GM19395 (cell line): ENCODE measurements around the gene GRIK1.
"Not testable (repeated sequence)": the region's sequence is repeated elsewhere in the genome, so short reads cannot be mapped to it uniquely, and the experiment has no call there.

Experiments used
- ATAC-seq: cut with Tn5 transposase; IDR thresholded peaks from one replicate; pipeline ENCODE4 v1.9.1; 2021; ENCODE audit warnings: mild to moderate bottlenecking, moderate library complexity; ENCODE audit not compliant: unreplicated experiment

GRIK1 gene

DNA sequence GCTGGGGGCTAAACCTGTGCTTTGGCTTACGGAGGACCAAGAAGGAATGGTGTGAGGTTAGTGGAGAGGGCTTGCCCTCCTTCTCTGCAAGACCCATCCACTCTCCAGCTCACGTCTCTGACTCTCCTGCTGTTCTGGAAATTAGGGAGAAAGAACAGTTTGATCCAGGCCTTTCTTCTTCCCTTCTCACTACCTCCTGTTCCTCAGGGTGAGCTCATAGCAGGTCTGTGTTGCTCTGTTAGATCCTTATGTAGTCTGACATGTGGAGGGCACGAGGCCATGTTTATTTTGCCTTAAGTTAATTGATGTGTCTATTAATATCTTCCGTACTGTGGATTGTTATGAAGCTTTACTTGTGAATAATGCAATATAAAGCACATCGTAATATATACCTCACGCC lies 315.0 kb downstream of the GRIK1 start:
- no peak for ATAC-seq

DNA sequence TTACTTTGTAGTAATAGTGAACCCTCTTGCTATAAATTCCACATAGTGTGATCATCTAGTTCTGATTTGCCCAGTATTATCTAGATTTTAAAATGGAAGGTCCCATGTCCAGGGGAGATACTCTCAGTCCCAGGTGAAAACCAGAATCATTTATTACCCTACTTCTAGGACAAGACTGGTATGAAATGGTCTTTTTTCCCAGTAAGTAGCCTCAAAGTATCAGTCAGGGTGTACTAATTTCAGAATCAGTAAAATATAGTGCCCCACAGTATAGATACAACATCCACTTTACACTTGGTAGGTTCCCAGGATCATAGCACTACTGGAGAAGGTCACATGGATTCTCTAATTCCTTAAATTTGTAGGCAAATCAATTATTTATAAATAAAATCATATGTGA lies 318.3 kb downstream of the GRIK1 start:
- ATAC-seq, result no peak

DNA sequence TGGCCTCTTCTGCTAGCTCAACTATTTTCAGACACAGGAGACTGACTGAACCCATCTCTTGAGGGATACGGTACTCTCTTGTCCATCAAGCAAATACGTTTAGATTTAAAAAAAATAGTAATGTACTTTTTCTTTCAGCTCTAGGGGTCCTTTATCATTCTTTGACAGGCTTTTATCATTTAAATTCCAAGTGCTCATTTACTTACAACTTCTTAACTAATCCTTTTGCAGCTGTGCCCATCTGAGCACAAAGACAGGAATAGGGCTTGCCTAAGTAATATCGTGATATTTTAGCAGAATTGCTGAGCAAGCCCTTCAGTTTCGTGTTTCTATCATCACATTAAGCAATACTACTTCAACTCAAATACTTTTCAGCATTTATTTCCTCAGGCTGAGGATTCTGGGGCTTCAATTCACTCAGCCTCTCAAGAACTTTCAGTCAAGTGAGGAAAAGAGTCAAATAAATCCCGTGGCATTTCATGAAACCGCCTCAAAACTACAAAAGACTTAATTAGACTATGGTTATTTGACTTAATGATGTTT lies 323.5 kb downstream of the GRIK1 start:
- no peak for ATAC-seq

DNA sequence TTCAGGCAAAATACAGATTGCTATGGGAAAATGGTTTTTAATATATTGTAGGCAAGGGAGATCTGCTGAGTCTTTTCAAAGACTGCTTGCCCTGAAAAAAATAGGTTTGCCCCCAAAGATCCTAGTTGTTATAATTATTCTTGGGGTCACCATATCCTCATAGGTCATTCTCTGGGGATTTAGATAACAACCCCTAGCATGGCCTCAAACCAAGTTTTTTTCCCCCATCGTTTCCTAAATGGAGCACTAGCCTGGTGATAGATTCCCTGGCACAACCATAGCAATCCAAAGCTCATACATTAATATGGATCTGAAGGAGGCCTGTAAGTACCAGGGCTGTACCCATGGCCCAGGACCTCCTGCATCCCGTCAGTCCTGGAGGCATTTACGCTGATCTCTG lies 325.9 kb downstream of the GRIK1 start:
- ATAC-seq, result no peak

DNA sequence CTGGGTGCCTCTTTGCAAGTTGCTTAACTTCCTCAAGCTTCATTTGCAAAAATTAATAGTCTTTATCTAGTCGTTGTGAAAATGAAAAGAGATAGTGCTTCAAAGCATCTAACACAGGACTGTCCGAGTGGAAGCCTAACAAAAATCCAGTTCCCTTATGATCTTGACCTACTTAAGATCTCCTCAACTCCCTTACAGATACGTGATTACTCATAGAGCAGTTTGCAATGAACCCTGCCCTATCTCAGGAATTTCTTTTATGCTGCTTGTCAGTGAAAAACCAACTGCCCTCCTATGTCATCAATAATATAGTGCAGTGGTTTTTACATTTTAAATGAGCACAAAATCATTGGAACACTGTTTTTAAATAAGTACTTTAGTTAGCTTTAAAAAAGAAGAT lies 326.8 kb downstream of the GRIK1 start:
- ATAC-seq, result no peak

DNA sequence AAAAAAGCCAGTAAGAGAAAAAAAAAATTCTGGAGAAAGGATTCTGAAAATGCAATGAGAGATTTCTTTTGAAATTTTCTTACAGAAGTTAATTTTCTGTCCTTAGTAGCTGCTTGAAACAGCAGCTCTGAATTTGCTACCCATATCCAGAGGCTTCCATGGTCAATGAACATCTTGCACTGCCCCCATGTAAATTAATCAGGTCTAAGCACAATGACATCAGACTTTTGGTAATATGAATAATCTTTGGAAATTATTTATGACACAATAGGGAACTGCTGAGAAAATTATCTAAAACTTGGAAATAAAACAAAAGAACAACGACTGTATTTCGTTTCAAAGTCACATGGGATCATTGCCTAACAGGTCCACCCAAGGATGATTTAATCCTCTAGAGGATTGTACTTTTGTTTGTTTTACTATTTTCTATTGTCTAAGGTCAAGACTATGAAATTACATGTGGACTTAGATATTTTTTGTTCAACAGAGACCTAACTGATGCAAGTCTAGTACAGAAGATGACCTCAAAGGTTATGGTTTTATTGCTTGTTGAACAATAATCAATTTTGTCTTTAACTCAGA lies 328.9 kb downstream of the GRIK1 start:
- ATAC-seq, result no peak

DNA sequence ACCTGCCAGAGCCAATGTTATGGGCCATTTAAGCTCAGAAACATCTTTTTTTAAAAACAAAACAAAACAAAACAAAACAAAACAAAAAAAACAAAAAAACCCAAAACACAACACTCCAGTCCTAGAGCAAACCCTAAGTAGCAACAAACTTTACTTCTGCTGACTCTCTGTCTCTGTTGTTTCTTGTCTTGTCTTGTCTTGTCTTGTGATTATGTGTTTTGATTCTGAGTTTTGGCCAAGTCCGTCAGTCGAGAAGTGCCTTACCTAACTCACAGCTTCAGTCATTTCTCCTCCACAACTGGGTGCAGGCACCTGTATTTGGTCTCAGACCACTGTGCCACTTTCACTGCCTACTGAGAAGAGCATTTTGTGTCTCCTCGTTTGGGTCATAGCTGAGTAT lies 333.2 kb downstream of the GRIK1 start:
- ATAC-seq, result no peak

DNA sequence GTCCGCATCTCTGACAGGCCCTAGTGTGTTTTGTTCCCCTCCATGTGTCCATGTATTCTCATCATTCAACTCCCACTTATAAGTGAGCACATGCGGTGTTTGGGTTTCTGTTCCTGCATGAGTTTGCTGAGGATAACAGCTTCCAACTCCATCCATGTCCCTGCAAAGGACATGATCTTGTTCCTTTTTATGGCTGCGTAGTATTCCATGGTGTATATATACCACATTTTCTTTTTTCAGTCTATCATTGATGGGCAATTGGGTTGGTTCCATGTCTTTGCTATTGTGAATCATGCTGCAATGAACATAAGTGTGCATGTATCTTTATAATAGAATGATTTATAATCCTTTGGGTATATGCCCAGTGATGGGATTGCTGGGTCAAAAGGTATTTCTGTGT lies 334.6 kb downstream of the GRIK1 start:
- ATAC-seq, result not testable (repeated sequence)

DNA sequence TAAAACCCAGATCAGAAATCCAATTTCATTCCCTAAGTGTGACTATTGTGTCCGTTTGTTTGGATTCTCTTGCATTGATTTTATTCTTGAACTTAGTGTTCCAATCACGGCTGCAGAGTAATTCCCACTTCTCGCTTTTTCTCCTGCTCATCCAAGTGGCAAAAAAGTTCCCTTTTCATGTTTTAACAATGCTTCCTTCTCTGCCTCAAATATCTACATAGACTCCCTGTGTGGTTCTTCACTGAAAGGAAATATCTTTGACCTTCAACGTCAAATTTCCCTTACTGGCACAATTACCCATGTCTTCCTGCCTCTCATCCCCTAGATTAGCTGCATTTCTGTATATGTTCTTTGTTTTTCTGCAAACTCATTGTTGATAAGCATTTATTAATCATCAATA lies 335.7 kb downstream of the GRIK1 start:
- no peak for ATAC-seq

DNA sequence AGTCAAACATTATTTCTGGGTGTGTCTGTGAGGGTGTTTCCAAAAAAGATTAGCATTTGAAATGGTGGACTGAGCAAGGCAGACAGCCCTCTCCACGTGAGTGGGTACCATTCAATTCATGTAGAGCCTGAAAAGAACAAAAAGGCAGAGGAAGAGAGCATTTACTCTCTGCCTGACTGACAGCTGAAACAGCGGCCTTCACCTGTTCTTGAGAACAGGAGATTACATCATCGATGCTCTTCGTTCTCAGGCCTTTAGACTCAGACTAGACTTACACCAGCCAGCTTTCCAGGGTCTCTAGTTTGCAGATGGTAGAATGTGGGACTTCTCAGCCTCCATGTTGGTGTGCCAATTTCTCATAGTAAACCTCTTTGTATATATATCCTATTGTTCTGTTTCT lies 338.7 kb downstream of the GRIK1 start:
- no peak for ATAC-seq

DNA sequence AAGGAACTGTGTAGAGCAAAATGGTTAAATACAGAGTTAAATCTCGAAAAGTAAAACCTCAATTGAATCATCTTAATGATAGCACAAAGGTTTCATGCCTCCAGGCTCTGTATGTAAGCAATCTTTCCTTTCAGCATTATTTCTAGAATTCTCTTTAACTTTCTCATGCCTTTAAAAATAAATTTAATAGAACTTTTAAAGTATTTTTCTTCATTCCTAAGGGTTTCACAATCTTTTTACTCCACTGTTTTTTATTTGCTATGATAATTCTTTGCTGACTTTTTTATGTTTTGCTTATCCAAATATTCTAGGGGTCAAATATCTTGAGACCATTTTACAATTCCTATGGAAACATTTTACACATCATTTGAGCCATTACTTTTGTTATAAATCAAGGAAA lies 353.1 kb downstream of the GRIK1 start:
- ATAC-seq, result no peak

DNA sequence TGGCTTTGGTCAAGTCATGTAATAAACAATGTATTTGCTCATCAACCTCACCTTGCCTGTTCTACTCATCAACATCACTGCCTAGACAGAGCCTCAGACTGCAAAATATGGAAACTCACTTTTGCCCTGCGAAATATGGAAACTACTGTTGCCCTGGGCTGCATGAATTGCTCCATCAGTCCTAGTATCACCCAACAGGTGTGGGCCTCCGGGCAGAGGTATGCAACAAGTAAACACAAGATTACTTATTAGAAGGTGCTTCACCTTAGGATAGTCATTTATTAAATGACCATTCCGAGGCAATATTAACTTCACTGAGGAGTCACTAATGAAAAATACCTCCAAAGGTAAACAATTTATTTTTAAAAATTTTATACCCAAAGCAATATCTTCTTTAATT lies 354.3 kb downstream of the GRIK1 start:
- ATAC-seq, result no peak

DNA sequence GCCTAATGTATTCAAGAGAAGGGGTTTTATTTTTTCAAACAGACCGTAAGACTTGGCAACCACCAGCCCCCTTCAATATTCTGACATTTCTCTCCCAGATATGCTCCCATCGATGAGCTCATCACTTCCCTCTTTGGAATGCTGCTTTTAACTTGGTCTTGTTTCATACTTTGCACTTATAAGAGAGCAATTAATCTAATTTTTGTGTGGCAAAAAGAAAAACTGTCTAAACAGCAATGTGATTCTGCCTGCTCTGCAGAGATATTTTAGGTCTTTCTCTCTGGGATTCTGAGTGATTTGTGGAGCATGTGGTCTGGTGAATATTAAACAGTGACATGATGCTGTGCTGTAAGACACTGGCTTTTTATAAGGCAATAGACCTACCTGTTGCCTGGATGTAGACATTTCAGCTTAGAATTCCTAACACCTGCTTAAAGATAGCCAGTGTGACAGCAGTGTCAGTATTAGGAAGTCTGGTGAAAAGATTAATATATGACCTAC lies 356.3 kb downstream of the GRIK1 start:
- ATAC-seq, result no peak

DNA sequence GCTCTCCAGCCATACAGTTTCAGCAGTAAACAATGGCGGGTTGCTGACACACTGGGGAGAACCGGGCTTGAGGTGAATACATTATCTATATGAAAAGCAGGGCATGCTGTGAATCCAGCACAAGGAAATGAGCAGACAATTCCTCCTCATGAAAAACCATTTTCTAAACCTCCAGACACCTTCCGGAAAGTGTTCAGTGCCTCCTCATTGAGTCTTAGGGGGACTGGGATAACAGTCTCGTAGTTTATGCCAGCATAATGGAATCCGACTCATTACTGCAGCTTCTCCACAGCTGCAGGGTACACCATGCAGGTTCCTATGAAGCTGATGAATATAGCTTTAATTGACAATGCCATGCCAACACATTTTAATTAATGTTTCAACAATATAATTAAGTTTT lies 356.9 kb downstream of the GRIK1 start:
- ATAC-seq, result no peak

DNA sequence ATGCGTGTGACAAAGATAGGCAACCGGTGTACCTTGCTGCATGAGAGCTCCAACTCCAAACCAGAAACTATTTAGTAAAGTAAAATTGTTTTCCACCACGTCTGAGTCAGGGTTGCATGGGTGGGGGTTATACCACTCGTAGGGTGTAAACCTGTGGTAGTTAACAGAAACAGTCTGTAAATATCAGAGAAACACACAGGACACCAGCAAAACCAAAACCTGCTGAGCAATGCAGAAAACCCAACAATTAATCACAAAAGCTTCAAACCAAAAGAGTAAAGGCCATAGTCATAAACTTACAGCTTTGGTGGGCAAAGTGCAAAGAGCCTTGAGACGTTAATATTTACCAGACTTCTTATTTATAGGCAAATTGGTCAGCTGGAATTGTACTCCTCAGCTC lies 358.4 kb downstream of the GRIK1 start:
- ATAC-seq, result no peak

DNA sequence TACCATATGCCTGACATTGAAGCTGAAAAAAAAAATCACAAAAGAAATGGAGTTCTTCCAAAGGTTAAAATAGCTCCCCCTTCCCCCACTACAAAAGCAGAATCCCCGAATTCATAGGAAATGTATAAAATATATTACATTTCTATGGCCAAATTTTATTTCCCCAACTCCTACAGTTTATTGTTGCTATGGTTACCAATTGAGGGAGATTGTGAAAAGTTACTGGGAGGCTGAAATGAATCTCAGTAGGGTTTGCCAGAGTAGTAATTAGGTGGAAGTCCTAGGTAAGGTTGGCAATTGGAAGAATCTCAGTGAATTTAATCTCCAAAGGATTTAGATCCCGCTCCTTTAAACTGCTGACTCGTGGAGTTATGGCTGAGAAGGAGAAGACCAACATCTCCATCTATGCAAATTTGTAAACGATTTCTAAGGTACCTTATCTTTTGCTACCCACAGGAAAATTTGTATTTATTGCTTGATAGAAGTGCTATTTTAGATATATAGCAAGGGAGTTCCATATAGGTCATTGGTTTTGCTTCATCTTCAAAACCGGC lies 359.0 kb downstream of the GRIK1 start:
- ATAC-seq, result no peak

DNA sequence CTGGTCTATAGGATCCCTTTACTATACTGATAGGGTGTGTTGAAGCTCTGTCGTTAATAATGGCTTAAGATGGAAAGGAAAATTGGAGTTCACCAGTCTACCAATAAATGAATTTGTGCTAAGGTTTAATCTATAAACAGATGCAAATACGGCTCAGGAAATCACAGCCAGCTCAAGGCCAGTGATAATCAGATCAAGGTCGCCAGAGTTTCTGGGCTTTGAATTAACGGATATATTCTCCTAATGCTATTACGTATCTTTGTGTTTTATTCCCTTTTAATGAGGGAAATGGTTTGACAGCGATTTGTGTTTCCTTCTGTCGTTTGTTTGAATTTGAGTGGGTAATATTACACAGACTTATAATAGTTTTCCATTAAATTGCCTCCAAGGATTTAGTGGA lies 361.5 kb downstream of the GRIK1 start:
- ATAC-seq, result no peak

DNA sequence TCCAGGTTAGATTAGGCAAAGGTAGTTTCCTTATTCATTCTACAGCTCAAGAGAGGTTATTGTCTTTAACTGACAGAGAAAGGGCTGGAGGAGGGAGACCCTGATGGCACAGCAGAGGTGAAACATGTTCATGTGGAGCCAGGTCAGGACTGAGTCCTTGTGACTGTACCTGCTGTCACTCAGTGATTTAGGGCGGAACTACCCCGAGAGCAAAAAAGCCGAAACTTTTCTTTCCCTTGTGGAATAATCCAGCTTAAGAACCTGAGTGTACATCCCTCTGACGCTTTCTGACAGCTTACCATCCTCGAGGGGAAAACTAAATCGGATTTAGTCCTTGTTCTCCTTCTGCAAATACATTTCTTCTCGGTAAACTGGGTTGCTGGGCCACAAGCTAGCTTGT lies 367.8 kb downstream of the GRIK1 start:
- no peak for ATAC-seq

DNA sequence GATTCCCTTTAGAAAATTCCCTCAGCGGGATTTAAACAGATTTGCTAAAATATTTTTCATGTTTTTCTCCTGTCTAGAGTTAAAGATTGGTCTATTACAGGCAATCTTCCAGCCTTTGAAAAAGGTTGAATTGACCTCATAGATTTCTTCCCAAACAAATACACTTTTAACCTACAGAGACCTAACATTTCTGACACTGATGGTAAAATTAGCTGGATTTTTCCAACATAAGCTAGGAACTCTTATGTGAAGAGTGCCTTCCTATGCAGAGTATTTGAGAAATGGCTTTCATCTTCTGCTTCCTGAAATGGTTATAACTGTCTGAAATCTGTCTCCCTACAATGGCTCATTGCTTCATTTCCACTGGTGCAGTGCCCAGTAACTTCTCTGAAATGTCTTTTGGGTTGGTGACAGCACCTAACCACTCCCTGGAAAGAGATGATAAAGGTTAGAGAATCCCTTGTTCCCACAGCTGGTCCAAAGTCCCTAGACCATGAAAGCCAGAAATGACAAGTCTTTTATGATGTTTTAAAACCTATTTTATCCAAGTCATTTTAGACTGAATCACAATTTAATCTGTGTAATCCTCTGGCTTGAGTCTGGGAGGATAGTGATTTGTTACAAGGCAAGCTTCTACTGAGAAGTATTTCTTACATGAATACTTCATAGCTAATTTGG lies 371.6 kb downstream of the GRIK1 start:
- ATAC-seq, result no peak

DNA sequence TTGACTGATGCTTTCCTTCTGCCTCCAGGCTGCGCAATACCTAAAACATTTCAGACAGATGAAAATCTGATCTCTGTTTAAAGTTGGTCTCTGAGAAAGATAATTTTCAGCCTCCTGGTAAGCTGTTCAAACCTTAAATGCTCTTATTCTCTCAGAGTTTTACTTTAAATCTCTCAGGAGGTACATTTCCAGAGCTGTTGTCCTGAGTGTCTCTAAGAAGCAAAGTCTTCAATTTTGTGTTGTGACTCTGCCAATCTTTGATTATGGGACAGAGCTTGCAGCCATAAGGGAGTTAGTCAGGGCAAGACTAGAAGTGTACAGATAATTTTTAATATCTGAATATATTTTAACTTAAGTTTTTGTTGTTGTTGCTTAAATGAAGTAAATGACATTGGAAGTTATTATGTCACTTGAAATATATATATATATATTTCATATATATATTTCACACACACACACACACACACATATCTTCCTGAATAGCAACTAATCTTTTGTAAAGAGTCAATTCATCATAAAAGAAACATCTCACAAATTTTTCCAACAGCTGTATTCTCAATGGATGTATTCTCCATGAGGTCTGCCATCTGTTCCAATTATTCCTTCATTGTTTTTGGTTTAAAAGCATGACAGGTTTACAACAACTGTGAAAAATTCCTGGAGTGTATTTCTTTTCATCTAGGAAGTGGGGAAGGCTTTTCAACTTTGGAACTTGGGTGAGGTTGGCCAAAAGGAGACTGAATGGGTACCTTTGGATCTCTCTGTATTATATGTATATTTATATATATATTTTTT lies 381.7 kb downstream of the GRIK1 start:
- no peak for ATAC-seq

DNA sequence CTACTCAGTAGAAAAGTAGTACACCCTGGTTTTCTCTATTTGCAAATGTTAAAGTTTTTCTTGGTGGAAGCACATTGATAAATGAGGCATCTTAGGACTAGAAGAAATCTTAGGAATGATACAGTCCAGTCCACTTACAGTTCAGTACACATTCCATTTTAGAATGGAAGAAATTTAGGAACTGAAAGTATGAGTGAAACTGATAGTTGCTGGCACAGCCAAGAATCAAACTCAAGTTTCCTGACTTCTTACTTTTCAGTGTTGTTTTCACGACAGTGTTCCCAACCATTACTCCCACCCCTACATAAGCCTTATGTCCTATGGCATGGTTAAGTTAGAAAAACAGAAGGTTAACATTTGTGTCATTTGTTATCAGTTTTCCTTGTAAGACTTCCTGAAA lies 382.6 kb downstream of the GRIK1 start:
- no peak for ATAC-seq

DNA sequence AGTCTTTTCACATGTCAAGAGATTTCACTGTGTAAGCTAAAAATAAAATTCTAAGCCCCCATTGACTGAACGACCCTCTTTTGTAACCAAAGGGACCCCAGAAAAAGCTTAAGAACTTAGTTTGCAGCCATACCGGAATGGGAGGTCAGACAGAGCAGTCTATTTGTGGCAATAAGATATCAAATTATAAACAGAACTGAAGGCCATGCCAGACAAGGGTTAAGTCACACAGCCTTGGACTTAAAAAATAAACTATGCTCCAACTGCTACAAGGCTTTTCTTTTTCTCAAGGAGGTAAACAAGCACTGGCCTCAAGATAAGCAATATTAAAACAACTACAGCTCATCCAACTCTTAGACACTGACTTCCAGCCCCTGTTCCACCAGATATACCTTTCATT lies 384.2 kb downstream of the GRIK1 start:
- ATAC-seq, result no peak
